IPS-20b (cell line): ENCODE data around the gene NXF1.
A peak's percentile ranks its signal among the peaks of the same experiment; 100 is the strongest.

Experiments
- H3K27ac ChIP-seq: one replicate; pipeline ENCODE4 v1.5.1; 2013; ENCODE audit warnings: low read length
- H3K27me3 ChIP-seq: 2 replicates; pipeline ENCODE4 v1.6.1; 2013; ENCODE audit warnings: mild to moderate bottlenecking, low read length, inconsistent platforms; ENCODE audit not compliant: insufficient read depth
- H3K36me3 ChIP-seq: 2 replicates; pipeline ENCODE4 v1.6.1; 2013; ENCODE audit warnings: low read depth, mild to moderate bottlenecking, inconsistent platforms, low read length, moderate library complexity; ENCODE audit not compliant: insufficient read depth
- H3K4me1 ChIP-seq: 2 replicates; pipeline ENCODE4 v1.6.1; 2013; ENCODE audit warnings: mild to moderate bottlenecking, control low read depth, inconsistent platforms, low read length, moderate library complexity; ENCODE audit not compliant: insufficient read depth
- H3K4me3 ChIP-seq: 2 replicates; pipeline ENCODE4 v1.5.1; 2013; ENCODE audit warnings: mild to moderate bottlenecking, low read length, inconsistent platforms
- H3K9ac ChIP-seq: 2 replicates; pipeline ENCODE4 v1.6.1; 2013; ENCODE audit warnings: low read depth, mild to moderate bottlenecking, inconsistent platforms, low read length, moderate library complexity
- H3K9me3 ChIP-seq: 2 replicates; pipeline ENCODE4 v1.6.1; 2013; ENCODE audit warnings: mild to moderate bottlenecking, low read depth, low read length, inconsistent platforms; ENCODE audit not compliant: insufficient read depth

NXF1 gene

DNA sequence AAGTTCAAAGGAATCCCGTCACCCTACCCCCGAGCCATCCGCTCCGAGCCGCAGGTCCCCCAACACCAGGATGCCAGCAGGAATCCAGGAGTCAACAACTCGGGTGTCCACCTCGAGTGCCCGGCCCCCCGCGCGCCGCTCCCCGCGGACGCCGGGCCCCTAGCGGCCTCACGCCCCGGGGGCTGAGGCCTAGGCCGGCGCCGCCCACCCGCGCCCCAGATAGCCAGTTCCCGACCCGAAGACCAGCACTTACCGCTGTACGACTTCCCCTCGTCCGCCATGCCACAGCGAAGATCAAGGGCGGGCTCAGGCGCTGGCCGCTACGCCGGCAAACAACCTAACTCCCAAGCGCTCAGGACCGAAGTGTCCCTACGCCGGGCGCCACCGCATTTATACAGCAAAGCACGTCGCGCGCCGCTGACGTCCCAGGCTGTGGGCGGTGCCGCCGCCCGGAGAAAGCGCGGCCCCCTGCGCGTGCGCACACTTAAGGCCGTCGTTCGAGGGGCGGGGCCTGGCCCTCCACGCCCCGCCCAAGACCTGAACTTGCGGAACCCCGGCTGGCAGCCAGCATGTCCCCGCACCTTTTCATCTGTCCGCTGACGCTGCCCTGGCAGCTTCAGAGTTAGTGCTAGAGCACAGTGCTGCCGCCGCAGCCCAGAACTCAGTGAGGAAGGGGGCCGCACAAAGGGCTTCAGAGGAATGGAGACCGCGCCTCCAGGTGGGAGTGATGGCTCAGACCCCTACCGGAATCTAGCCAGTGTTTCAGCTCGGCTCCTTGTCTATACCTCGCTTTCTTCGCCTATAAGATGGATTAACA, at the start of gene NXF1:
NXF1 (minus strand) TSS at position 365 of the 817 bp plus-strand sequence; CDS start at position 281, 84 bp downstream.
- Histone ChIP-seq H3K4me1 (0 out of 2 replicates have a peak, but pooled peaks cover 2% of the 10 kb centered on the region), H3K27me3 (no peaks in the 10 kb centered on the region), H3K9me3 (no peaks in the 10 kb centered on the region), H3K9ac (peak within 1 kb of the TSS; percentile 92), H3K4me3 (peak within 1 kb of the TSS; percentile 95), H3K36me3 (peaks cover 34% of the 10 kb centered on the region), H3K27ac (peak within 1 kb of the TSS; percentile 87)

- Histone ChIP-seq H3K9me3 (peaks cover 8% of the 10 kb centered on the region; the same call in 1 of the 2 replicates), H3K36me3 (peaks cover 43% of the 10 kb centered on the region), H3K4me3 (peak overlapping the region; percentile 91), H3K27me3 (no peaks in the 10 kb centered on the region), H3K27ac (peak overlapping the region; percentile 96), H3K4me1 (no peaks in the 10 kb centered on the region), H3K9ac (peak overlapping the region; percentile 100)
Observed at GRCh38 chr11:62854013-62854824, 49.0 kb upstream of the NXF1 start.

GRCh38 chr11:62853279-62853965, 48.2 kb upstream of the NXF1 start:
- Histone ChIP-seq H3K27ac (no peak overlapping the region), H3K4me1 (no peaks in the 10 kb centered on the region), H3K36me3 (peaks cover 42% of the 10 kb centered on the region), H3K9me3 (peaks cover 8% of the 10 kb centered on the region; the same call in 1 of the 2 replicates), H3K4me3 (peak overlapping the region; percentile 91), H3K27me3 (no peaks in the 10 kb centered on the region), H3K9ac (peak overlapping the region; percentile 100)

GRCh38 chr11:62852523-62853188, 47.4 kb upstream of the NXF1 start:
- H3K36me3 ChIP-seq = peaks cover 42% of the 10 kb centered on the region
- peaks cover 8% of the 10 kb centered on the region; the same call in 1 of the 2 replicates for H3K9me3 ChIP-seq
- H3K4me3 ChIP-seq = peak overlapping the region; percentile 91
- H3K4me1 ChIP-seq = no peaks in the 10 kb centered on the region
- H3K27ac ChIP-seq = no peak overlapping the region
- H3K27me3 ChIP-seq = no peaks in the 10 kb centered on the region
- H3K9ac ChIP-seq = peak overlapping the region; percentile 100

DNA sequence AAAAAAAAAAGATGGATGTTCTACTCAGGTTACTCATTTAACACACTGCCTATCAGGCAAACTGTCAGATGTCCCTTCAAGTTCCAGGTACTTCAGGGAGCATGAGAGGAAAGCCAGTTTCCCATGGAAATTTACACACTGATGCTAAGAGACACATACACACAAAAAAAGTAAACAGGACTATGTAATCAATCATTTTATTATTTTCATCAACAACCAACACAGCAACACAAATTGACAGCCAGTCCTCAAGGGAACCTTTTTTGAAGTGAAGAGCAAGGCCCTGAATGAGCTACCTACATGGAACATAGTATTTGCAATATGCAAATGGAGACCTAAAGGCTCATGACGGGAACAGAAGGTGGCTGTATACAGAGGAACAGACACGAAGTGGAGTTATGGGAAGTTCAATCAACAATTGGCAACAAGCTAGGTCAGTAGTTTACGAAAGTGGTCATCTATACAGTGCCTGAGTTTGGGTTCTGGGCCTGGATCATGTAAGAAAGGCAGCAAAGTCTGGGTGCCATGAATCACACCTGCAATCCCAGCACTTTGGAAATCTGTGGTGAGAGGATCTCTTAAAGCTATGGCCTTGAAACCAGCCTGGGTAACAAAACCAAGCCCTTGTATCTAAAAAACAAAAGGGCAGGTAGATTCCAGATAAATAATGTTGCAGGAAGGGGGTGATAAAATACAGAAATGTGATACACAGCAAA, 46.7 kb upstream of the NXF1 start:
- no peaks in the 10 kb centered on the region for H3K4me1 ChIP-seq
- peaks cover 8% of the 10 kb centered on the region; the same call in 1 of the 2 replicates for H3K9me3 ChIP-seq
- H3K27me3 ChIP-seq = no peaks in the 10 kb centered on the region
- no peak overlapping the region for H3K27ac ChIP-seq
- H3K4me3 ChIP-seq = peak overlapping the region; percentile 91
- peak overlapping the region; percentile 100; the same call in 1 of the 2 replicates for H3K9ac ChIP-seq
- H3K36me3 ChIP-seq = peaks cover 42% of the 10 kb centered on the region

DNA sequence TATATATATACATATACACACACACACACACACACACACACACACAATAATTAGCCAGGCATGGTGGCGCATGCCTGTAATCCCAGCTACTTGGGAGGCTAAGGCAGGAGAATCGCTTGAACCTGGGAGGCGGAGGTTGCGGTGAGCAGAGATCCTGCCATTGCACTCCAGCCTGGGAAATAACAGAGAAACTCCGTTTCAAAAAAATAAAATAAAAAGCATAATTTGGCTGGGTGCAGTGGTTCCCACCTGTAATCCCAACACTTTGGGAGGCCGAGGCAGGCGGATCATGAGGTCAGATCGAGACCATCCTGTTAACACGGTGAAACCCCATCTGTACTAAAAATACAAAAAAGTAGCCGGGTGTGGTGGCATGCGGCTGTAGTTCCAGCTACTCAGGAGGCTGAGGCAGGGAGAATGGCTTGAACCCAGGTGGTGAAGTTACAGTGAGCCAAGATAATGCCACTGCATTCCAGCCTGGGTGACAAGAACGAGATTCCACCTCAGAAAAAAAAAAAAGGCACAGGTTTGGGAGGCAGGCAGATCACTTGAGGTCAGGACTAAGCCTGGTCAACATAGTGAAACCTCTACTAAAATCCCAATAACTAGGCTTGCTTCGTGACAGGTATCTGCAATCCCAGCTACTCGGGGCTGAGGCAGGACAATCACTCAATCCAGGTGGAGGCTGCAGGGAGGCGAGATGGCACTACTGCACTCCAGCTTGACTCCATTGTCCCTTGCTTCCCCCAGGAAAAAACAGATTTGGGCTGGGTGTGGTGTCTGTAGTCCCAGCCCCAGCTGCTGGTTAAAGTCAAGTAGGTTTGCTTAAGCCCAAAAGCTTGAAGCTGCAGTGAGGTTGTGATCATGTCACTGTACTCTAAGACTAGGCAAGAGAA, 45.9 kb upstream of the NXF1 start:
- H3K36me3 ChIP-seq = peaks cover 42% of the 10 kb centered on the region
- peaks cover 8% of the 10 kb centered on the region; the same call in 1 of the 2 replicates for H3K9me3 ChIP-seq
- H3K27me3 ChIP-seq = no peaks in the 10 kb centered on the region
- H3K27ac ChIP-seq = no peak overlapping the region
- H3K4me1 ChIP-seq = no peaks in the 10 kb centered on the region
- peak overlapping the region; percentile 91; the same call in 1 of the 2 replicates for H3K4me3 ChIP-seq
- H3K9ac ChIP-seq = no peak overlapping the region

GRCh38 chr11:62847767-62848314, 42.6 kb upstream of the NXF1 start:
- Histone ChIP-seq H3K27ac (no peak overlapping the region), H3K9me3 (no peaks in the 10 kb centered on the region), H3K27me3 (no peaks in the 10 kb centered on the region), H3K4me1 (no peaks in the 10 kb centered on the region), H3K36me3 (peaks cover 15% of the 10 kb centered on the region), H3K9ac (no peak overlapping the region), H3K4me3 (no peak overlapping the region)

DNA sequence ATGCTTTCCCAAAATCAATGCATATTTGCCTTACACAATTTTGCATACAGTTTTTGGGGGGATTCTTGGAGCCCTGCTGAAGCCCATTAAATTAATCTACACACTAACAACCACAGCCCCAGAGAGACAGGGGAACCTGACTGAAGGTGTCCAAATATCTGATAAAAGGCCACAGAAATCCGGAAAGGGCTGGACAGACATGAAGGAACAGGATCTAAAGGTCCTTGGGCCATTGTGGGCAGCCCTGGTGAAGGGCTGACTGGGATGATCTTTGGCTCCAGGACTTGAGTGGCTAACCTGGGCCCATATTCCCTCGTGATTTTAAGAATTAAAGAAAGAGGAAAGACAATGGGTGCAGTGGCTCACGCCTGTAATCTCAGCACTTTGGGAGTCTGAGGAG, 40.9 kb upstream of the NXF1 start:
- Histone ChIP-seq H3K4me1 (no peaks in the 10 kb centered on the region), H3K9me3 (no peaks in the 10 kb centered on the region), H3K27me3 (no peaks in the 10 kb centered on the region), H3K27ac (no peak overlapping the region), H3K9ac (no peak overlapping the region), H3K36me3 (no peaks in the 10 kb centered on the region), H3K4me3 (no peak overlapping the region)

GRCh38 chr11:62844154-62844553, 38.9 kb upstream of the NXF1 start:
- no peaks in the 10 kb centered on the region for H3K4me1 ChIP-seq
- no peaks in the 10 kb centered on the region for H3K27me3 ChIP-seq
- H3K9me3 ChIP-seq = no peaks in the 10 kb centered on the region
- H3K36me3 ChIP-seq = no peaks in the 10 kb centered on the region
- H3K4me3 ChIP-seq = no peak overlapping the region
- H3K9ac ChIP-seq = no peak overlapping the region
- no peak overlapping the region for H3K27ac ChIP-seq

DNA sequence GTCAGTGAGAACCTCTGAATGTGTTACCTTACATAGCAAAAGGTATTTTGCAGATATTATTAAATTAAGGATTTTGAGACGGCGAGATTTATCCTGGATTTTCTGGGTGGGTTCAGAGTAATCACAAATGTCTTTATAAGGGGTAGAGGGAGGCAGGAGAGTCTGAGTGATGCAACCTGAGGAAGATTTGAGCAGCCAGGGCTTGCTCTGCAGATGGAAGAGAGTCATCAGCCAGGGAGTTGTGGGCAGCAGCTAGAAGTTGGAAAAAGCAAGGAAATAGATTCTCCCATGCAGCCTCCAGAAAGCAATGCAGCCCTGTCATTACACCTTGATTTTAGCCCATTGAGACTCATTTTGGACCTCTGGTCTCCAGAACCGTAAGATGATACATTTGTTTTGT, 38.2 kb upstream of the NXF1 start:
- no peaks in the 10 kb centered on the region for H3K4me1 ChIP-seq
- no peaks in the 10 kb centered on the region for H3K27me3 ChIP-seq
- H3K27ac ChIP-seq = no peak overlapping the region
- no peak overlapping the region for H3K4me3 ChIP-seq
- no peaks in the 10 kb centered on the region for H3K9me3 ChIP-seq
- no peak overlapping the region for H3K9ac ChIP-seq
- no peaks in the 10 kb centered on the region for H3K36me3 ChIP-seq
